Stimulated activated naive B cell treated with anti-CD40 and anti-IgM and Interleukin-4, amounts not matched to agents 10 μg/mL and 1 μg/mL and 100 μg/mL, for 72 hours (primary cell): ENCODE data around the gene RNF39.

ENCODE experiments used
- ATAC-seq, 2 donors: fragments of 150-1000 bp; cut with Tn5 transposase; replicated peaks; 2 replicates each; pipeline ENCODE4 v1.10.0; 2021; ENCODE audit warnings: moderate library complexity in 1 of 2
- DNase-seq: peaks from one replicate; pipeline ENCODE4 v3.0.0; 2021
- H3K27ac Mint-ChIP-seq: one replicate; pipeline ENCODE4 v1.8.0; 2022; ENCODE audit warnings: mild to moderate bottlenecking, mixed read lengths
- H3K27me3 Mint-ChIP-seq, 2 donors: one replicate each; pipeline ENCODE4 v1.8.0; 2022; ENCODE audit warnings: mixed read lengths in 2 of 2
- H3K36me3 Mint-ChIP-seq, 2 donors: one replicate each; pipeline ENCODE4 v1.8.0; 2022; ENCODE audit warnings: mixed read lengths in 2 of 2, mild to moderate bottlenecking in 1 of 2
- H3K4me1 Mint-ChIP-seq, 2 donors: one replicate each; pipeline ENCODE4 v1.8.0; 2022; ENCODE audit warnings: mixed read lengths in 2 of 2, mild to moderate bottlenecking in 1 of 2
- H3K4me3 Mint-ChIP-seq, 2 donors: one replicate each; pipeline ENCODE4 v1.8.0; 2022; ENCODE audit warnings: mild to moderate bottlenecking in 2 of 2, mixed read lengths in 2 of 2, moderate library complexity in 1 of 2
- H3K9me3 Mint-ChIP-seq, 2 donors: one replicate each; pipeline ENCODE4 v1.8.0; 2022; ENCODE audit warnings: mixed read lengths in 2 of 2, mild to moderate bottlenecking in 1 of 2

The RNF39 gene

DNA sequence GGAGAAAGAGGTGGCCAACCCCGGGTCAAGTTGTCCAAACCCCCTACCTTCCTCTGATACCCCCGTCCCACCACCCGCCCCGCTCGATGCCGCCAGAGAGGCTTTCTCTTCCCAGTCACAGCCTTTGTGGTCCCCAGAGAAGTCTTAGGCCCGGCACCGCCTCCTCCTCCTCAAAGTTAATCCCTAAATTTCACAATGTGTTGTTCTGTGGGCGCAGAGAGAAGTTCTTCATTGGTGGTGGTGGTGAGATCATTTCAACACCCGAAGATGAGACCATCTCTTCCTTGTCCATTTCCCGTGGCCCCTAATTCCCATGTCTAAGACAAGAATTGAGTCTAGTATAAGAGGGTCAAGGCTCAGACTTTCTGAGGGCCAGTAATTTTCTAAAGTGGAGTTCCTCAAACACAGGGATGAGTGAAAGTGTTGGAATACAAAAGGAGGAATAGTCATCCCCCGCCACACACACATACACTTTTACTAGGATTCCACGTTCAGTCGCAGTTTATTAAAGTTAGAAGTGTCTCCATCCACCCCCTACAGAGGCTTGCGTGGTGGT is 26.9 kb upstream of the RNF39 start:
- peaks cover 33 to 38% of the 10 kb centered on the region in 2 donors for H3K4me1 Mint-ChIP-seq
- H3K4me3 Mint-ChIP-seq: peak overlapping the region; percentile 83 to 85
- H3K36me3 Mint-ChIP-seq: no peaks in the 10 kb centered on the region
- H3K27me3 Mint-ChIP-seq: peaks cover 54 to 63% of the 10 kb centered on the region in 2 donors
- H3K27ac Mint-ChIP-seq: no peak overlapping the region
- H3K9me3 Mint-ChIP-seq: no peaks in the 10 kb centered on the region
- DNase-seq (no peak), ATAC-seq (peak; percentile 27 to 40)

- Mint-ChIP-seq H3K4me1 (peaks cover 35 to 38% of the 10 kb centered on the region in 2 donors), H3K27me3 (peaks cover 60 to 67% of the 10 kb centered on the region in 2 donors), H3K9me3 (no peaks in the 10 kb centered on the region), H3K4me3 (peak overlapping the region; percentile 68 to 81), H3K27ac (no peak overlapping the region), H3K36me3 (no peaks in the 10 kb centered on the region)
- DNase-seq (peak; percentile 35), ATAC-seq (peak; percentile 55 to 62)
Observed at GRCh38 chr6:30101444-30102413, 26.2 kb upstream of the RNF39 start.

- no peaks in the 10 kb centered on the region for H3K36me3 Mint-ChIP-seq
- DNase-seq: no peak
- no peaks in the 10 kb centered on the region for H3K9me3 Mint-ChIP-seq
- H3K27me3 Mint-ChIP-seq: peaks cover 57 to 65% of the 10 kb centered on the region in 2 donors
- no peak overlapping the region for H3K27ac Mint-ChIP-seq
- ATAC-seq: peak in 1 of 2 donors; percentile 4
- peak overlapping the region; percentile 68 to 81 for H3K4me3 Mint-ChIP-seq
- peaks cover 35 to 38% of the 10 kb centered on the region in 2 donors for H3K4me1 Mint-ChIP-seq
Observed at GRCh38 chr6:30100585-30101443, 25.2 kb upstream of the RNF39 start.

GRCh38 chr6:30100154-30100553 is 24.6 kb upstream of the RNF39 start:
- no peak for ATAC-seq
- Mint-ChIP-seq H3K4me1 (peaks cover 35 to 38% of the 10 kb centered on the region in 2 donors), H3K4me3 (peak overlapping the region; percentile 68 to 70), H3K27me3 (peaks cover 62 to 70% of the 10 kb centered on the region in 2 donors), H3K27ac (peak overlapping the region; percentile 7), H3K9me3 (no peaks in the 10 kb centered on the region), H3K36me3 (no peaks in the 10 kb centered on the region)
- DNase-seq: no peak

DNA sequence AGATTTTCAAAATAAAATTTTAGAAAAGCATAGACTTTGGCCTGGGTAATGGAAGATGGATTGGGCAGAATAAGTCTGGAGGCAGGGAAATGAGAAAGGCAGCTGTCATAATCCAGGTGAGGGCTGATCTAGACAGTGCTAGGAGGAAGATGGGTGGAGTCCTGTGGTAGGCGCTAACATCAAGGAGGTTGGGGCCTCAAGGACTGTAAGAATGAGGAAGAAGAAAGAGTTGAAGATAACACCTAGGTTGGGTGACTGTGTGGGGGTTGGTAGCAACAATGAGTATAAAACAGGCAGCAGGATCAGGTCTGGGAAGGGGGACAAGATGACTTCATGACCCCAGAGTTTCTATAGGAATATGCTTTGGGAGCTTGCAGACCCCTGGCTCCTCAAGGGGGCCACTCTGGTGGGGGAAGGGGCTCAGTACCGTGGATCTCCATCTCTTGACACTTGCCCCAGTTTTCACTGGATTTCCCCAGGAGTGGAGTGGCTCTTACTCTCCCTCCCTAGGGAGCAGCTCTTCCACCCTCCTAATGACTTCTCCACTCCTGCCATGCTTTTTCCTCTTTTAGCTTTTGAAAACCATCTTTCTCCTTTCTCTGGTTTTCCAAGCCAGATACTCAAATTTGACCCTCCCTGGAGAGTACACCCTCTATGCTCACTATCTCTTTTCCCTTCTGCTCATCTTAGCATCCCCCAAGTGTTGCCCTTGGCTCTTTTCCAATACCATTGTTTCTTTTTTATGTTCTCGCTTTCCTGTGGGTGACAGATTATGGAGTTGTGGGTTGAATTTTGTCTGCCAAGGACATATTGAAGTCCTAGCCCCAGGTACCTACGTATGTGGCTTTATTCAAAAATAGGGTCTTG is 22.6 kb upstream of the RNF39 start:
- peaks cover 31 to 32% of the 10 kb centered on the region in 2 donors for H3K4me1 Mint-ChIP-seq
- H3K9me3 Mint-ChIP-seq: no peaks in the 10 kb centered on the region
- no peak overlapping the region for H3K4me3 Mint-ChIP-seq
- no peaks in the 10 kb centered on the region for H3K36me3 Mint-ChIP-seq
- ATAC-seq (no peak), DNase-seq (no peak)
- no peak overlapping the region for H3K27ac Mint-ChIP-seq
- H3K27me3 Mint-ChIP-seq: peaks cover 70 to 77% of the 10 kb centered on the region in 2 donors

- ATAC-seq (no peak), DNase-seq (no peak)
- peaks cover 79 to 90% of the 10 kb centered on the region in 2 donors for H3K27me3 Mint-ChIP-seq
- H3K4me3 Mint-ChIP-seq: no peak overlapping the region
- no peak overlapping the region for H3K27ac Mint-ChIP-seq
- no peaks in the 10 kb centered on the region for H3K9me3 Mint-ChIP-seq
- H3K4me1 Mint-ChIP-seq: peaks cover 18 to 25% of the 10 kb centered on the region in 2 donors
- H3K36me3 Mint-ChIP-seq: no peaks in the 10 kb centered on the region
Observed at GRCh38 chr6:30096829-30097228, 21.3 kb upstream of the RNF39 start.

DNA sequence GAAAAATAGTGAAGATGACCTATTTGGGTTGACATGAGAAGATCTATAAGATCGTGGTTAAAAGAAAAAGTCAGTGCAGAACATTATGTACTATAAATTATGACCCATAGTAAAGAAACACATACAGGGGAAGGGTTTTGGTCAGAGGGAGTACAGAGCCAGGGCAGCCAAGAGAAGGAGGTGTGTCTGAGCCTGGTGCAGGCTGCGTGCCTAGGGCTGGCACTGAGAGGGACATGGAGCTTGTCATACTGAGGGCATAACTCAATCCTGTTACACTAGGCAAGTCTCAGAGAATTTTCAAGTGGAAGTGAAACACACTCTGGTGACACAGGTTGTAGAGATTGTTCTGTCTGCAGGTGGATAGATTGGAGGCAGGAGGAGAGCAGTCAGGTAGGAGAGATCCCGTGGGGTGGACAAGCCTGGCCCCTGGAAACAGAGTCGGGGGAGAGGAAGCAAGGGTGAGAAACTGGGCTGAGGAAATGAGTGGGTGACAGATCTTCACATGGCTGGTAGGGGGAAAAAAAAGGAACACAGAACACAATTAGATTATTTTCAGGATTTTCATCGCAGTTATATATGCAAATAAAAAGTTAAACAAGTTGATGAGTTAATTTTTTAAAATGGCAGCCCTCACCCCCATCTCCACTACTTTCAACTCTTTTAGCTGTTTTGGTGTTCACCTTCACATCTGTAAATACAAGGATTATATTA is 18.5 kb upstream of the RNF39 start:
- peaks cover 0 to 9% of the 10 kb centered on the region in 2 donors for H3K4me1 Mint-ChIP-seq
- DNase-seq (no peak), ATAC-seq (no peak)
- no peak overlapping the region for H3K27ac Mint-ChIP-seq
- no peaks in the 10 kb centered on the region for H3K9me3 Mint-ChIP-seq
- no peaks in the 10 kb centered on the region for H3K36me3 Mint-ChIP-seq
- H3K4me3 Mint-ChIP-seq: no peak overlapping the region
- H3K27me3 Mint-ChIP-seq: peaks cover 78 to 90% of the 10 kb centered on the region in 2 donors

DNA sequence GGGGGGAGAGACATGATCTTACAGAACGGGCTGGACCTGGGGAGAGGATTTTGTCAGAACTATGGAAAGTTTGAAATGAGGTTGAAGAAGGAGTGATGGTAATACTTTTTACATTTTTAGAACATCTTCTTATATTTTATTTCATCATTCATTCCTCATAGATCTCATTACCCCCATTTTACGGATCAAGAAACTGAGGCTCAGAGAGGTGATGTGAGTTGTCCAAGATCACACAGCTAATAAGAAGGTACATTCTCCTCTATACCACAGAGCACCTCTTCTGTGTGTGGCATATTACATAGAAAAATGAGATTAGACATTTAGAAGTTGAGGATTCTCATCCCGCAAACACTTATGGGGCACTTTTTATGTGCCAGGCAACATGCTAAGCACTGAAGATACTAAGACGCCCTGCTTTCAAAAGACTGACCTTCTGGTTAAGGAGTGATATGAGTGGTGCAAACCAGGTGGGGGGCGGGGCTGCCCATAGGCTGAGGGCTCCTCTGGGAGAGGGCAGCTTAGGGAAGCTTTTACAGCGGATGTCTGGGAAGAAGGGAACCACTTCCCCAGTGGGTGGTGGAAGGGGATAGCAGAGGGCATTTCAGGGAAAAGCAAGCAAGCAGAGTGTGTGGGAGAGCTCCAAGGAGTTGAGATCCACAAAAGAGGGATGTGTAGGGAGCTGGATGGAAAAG is 17.4 kb upstream of the RNF39 start:
- no peak for ATAC-seq

GRCh38 chr6:30091577-30092381 is 16.2 kb upstream of the RNF39 start:
- no peak overlapping the region for H3K4me3 Mint-ChIP-seq
- peaks cover 0 to 4% of the 10 kb centered on the region in 2 donors for H3K4me1 Mint-ChIP-seq
- ATAC-seq: no peak

More for the DNA sequence above, 17.4 kb upstream of the RNF39 start:
- H3K4me1 Mint-ChIP-seq: peaks cover 0 to 9% of the 10 kb centered on the region in 2 donors
- H3K9me3 Mint-ChIP-seq: no peaks in the 10 kb centered on the region
- no peak overlapping the region for H3K4me3 Mint-ChIP-seq
- no peak overlapping the region for H3K27ac Mint-ChIP-seq
- H3K27me3 Mint-ChIP-seq: peaks cover 71 to 84% of the 10 kb centered on the region in 2 donors
- no peaks in the 10 kb centered on the region for H3K36me3 Mint-ChIP-seq
- no peak for DNase-seq

GRCh38 chr6:30087876-30088275 is 12.3 kb upstream of the RNF39 start:
- H3K27ac Mint-ChIP-seq: no peak overlapping the region

More at GRCh38 chr6:30091577-30092381, 16.2 kb upstream of the RNF39 start:
- peaks cover 71 to 84% of the 10 kb centered on the region in 2 donors for H3K27me3 Mint-ChIP-seq
- no peak overlapping the region for H3K27ac Mint-ChIP-seq
- no peaks in the 10 kb centered on the region for H3K9me3 Mint-ChIP-seq
- DNase-seq: no peak
- no peaks in the 10 kb centered on the region for H3K36me3 Mint-ChIP-seq

GRCh38 chr6:30077218-30077617 is 1.6 kb upstream of the RNF39 start:
- Mint-ChIP-seq H3K9me3 (peaks cover 0 to 3% of the 10 kb centered on the region in 2 donors), H3K27ac (no peak overlapping the region), H3K4me1 (peaks cover 12 to 22% of the 10 kb centered on the region in 2 donors), H3K4me3 (no peak overlapping the region), H3K36me3 (peaks cover 11 to 12% of the 10 kb centered on the region in 2 donors), H3K27me3 (peaks cover 75 to 80% of the 10 kb centered on the region in 2 donors)
- ATAC-seq (no peak), DNase-seq (no peak)

More at GRCh38 chr6:30087876-30088275, 12.3 kb upstream of the RNF39 start:
- DNase-seq: no peak
- no peaks in the 10 kb centered on the region for H3K4me1 Mint-ChIP-seq
- ATAC-seq: no peak
- no peak overlapping the region for H3K4me3 Mint-ChIP-seq
- peaks cover 54 to 65% of the 10 kb centered on the region in 2 donors for H3K27me3 Mint-ChIP-seq
- peaks cover 0 to 3% of the 10 kb centered on the region in 2 donors for H3K36me3 Mint-ChIP-seq
- peaks cover 0 to 2% of the 10 kb centered on the region in 2 donors for H3K9me3 Mint-ChIP-seq
